ENCODE data around the gene RPL14. TPM values are rescaled to one million over a fixed set of nuclear protein-coding genes. Genes with fewer than 3 reads are reported as not detected.

The RPL14 gene
- total and polyA plus RNA-seq, 4 donors: 82.6 to 383 (median 185) TPM

GRCh38 chr3:40502034-40502433 lies 44.9 kb downstream of the RPL14 start:
- no peak overlapping the region for H3K9ac ChIP-seq (ENCODE audit: low read depth in 1 of 2, low read length in 2 of 2)
- 97% methylated on average over 2 of the region's 2 CpGs for WGBS
- H3K36me3 ChIP-seq (ENCODE audit: control insufficient read depth in 4 of 4, insufficient read depth in 3 of 4, low read depth in 1 of 4, low read length in 3 of 4): no peaks in the 10 kb centered on the region
- no peaks in the 10 kb centered on the region for H3K27me3 ChIP-seq (ENCODE audit: control insufficient read depth in 4 of 4, insufficient read depth in 4 of 4, low read length in 3 of 4)
- H3K9me3 ChIP-seq (ENCODE audit: control insufficient read depth in 4 of 4, low read length in 3 of 4): no peaks in the 10 kb centered on the region
- no peak overlapping the region for H3K4me3 ChIP-seq (ENCODE audit: low read depth in 1 of 3, low read length in 3 of 3)
- H3K27ac ChIP-seq (ENCODE audit: low read depth in 1 of 2, low read length in 2 of 2): no peak overlapping the region
- DNase-seq (ENCODE audit: low spot score): no peak
- TF ChIP-seq RXRA (IDR thresholded peaks at IDR 0.05): no peak
- TF ChIP-seq YY1 (IDR thresholded peaks at IDR 0.05): no peak
- no peak for TF ChIP-seq ATF3 (IDR thresholded peaks at IDR 0.05)
- no peak for TF ChIP-seq JUND (IDR thresholded peaks at IDR 0.05)
- peaks cover 0 to 8% (median 4%) of the 10 kb centered on the region in 4 donors for H3K4me1 ChIP-seq (ENCODE audit: control insufficient read depth in 4 of 4, insufficient read depth in 4 of 4, low read length in 3 of 4)

GRCh38 chr3:40504636-40505430 lies 47.7 kb downstream of the RPL14 start:
- no peak for DNase-seq (ENCODE audit: low spot score)
- peaks cover 0 to 1% (median under 1%) of the 10 kb centered on the region in 4 donors for H3K36me3 ChIP-seq (ENCODE audit: control insufficient read depth in 4 of 4, insufficient read depth in 3 of 4, low read depth in 1 of 4, low read length in 3 of 4)
- TF ChIP-seq HNF4G (IDR thresholded peaks at IDR 0.05): no peak
- peak in 1 of 2 donors; percentile 64 for TF ChIP-seq JUND (IDR thresholded peaks at IDR 0.05)
- TF ChIP-seq HNF4A (conservative IDR thresholded peaks at IDR 0.05): peak in 1 of 2 donors; percentile 9
- TF ChIP-seq EGR1 (IDR thresholded peaks at IDR 0.05; ENCODE audit: low read depth in 2 of 2): no peak
- H3K27me3 ChIP-seq (ENCODE audit: control insufficient read depth in 4 of 4, insufficient read depth in 4 of 4, low read length in 3 of 4): no peaks in the 10 kb centered on the region
- peaks cover 0 to 8% (median 4%) of the 10 kb centered on the region in 4 donors for H3K4me1 ChIP-seq (ENCODE audit: control insufficient read depth in 4 of 4, insufficient read depth in 4 of 4, low read length in 3 of 4)
- H3K9me3 ChIP-seq (ENCODE audit: control insufficient read depth in 4 of 4, low read length in 3 of 4): no peaks in the 10 kb centered on the region
- peak overlapping the region in 1 of 3 donors; percentile 67 for H3K4me3 ChIP-seq (ENCODE audit: low read depth in 1 of 3, low read length in 3 of 3)
- WGBS: 80% methylated on average over 5 of the region's 5 CpGs
- peak overlapping the region in 1 of 2 donors; percentile 90 for H3K9ac ChIP-seq (ENCODE audit: low read depth in 1 of 2, low read length in 2 of 2)
- peak overlapping the region in 1 of 2 donors; percentile 78 for H3K27ac ChIP-seq (ENCODE audit: low read depth in 1 of 2, low read length in 2 of 2)

GRCh38 chr3:40505599-40506462 lies 48.7 kb downstream of the RPL14 start, which contains the start of gene ZNF620:
ZNF620 (plus strand) TSS chr3:40506039; CDS start chr3:40506353, 314 bp downstream.
- WGBS: 6% methylated on average over 44 of the region's 44 CpGs
- no peaks in the 10 kb centered on the region for H3K27me3 ChIP-seq (ENCODE audit: control insufficient read depth in 4 of 4, insufficient read depth in 4 of 4, low read length in 3 of 4)
- H3K4me1 ChIP-seq (ENCODE audit: control insufficient read depth in 4 of 4, insufficient read depth in 4 of 4, low read length in 3 of 4): peaks cover 0 to 8% (median 4%) of the 10 kb centered on the region in 4 donors
- H3K36me3 ChIP-seq (ENCODE audit: control insufficient read depth in 4 of 4, insufficient read depth in 3 of 4, low read depth in 1 of 4, low read length in 3 of 4): peaks cover 0 to 2% (median under 1%) of the 10 kb centered on the region in 4 donors
- H3K27ac ChIP-seq (ENCODE audit: low read depth in 1 of 2, low read length in 2 of 2): peak within 1 kb of the TSS; percentile 78 to 86
- peak within 1 kb of the TSS; percentile 67 to 94 (median 88) for H3K4me3 ChIP-seq (ENCODE audit: low read depth in 1 of 3, low read length in 3 of 3)
- H3K9me3 ChIP-seq (ENCODE audit: control insufficient read depth in 4 of 4, low read length in 3 of 4): no peaks in the 10 kb centered on the region
- DNase-seq (ENCODE audit: low spot score): peak; percentile 85
- peak within 1 kb of the TSS; percentile 47 to 92 for H3K9ac ChIP-seq (ENCODE audit: low read depth in 1 of 2, low read length in 2 of 2)
- TF ChIP-seq MAX (IDR thresholded peaks at IDR 0.05) (peak; percentile 63), ATF3 (IDR thresholded peaks at IDR 0.05) (no peak), FOXA2 (IDR thresholded peaks at IDR 0.05) (no peak), SP1 (IDR thresholded peaks at IDR 0.05) (peak; percentile 25), ZBTB33 (IDR thresholded peaks at IDR 0.05) (peak; percentile 20), YY1 (IDR thresholded peaks at IDR 0.05) (peak; percentile 66), EGR1 (IDR thresholded peaks at IDR 0.05; ENCODE audit: low read depth in 2 of 2) (no peak), CTCF (IDR thresholded peaks at IDR 0.05; ENCODE audit: low read depth, low read length, missing input control) (no peak), JUND (IDR thresholded peaks at IDR 0.05) (no peak), REST (IDR thresholded peaks at IDR 0.05) (peak; percentile 63), HNF4G (IDR thresholded peaks at IDR 0.05) (no peak), FOXA1 (IDR thresholded peaks at IDR 0.05) (no peak), GABPA (IDR thresholded peaks at IDR 0.05 in 1 of 2, conservative IDR thresholded peaks at IDR 0.05 in 1 of 2) (peak; percentile 70 to 89), TAF1 (conservative IDR thresholded peaks at IDR 0.05) (peak; percentile 84)
